Fibroblast of pulmonary artery (primary cell): ENCODE data around the gene TCAP.

Experiments used
- DNase-seq: peaks from one replicate; pipeline ENCODE4 v3.0.0-alpha.2; 2010; ENCODE audit warnings: low read depth
- H3K4me3 ChIP-seq: replicated peaks from 2 replicates; pipeline ENCODE4 v1.5.1; 2011; ENCODE audit warnings: low read depth, mild to moderate bottlenecking, control low read depth, low read length, moderate library complexity
- CTCF ChIP-seq: IDR thresholded peaks from 2 replicates; pipeline ENCODE4 v1.5.1; 2011; ENCODE audit warnings: mild to moderate bottlenecking, control low read depth, low read length, inconsistent platforms; ENCODE audit errors: missing control alignments

TCAP gene

DNA sequence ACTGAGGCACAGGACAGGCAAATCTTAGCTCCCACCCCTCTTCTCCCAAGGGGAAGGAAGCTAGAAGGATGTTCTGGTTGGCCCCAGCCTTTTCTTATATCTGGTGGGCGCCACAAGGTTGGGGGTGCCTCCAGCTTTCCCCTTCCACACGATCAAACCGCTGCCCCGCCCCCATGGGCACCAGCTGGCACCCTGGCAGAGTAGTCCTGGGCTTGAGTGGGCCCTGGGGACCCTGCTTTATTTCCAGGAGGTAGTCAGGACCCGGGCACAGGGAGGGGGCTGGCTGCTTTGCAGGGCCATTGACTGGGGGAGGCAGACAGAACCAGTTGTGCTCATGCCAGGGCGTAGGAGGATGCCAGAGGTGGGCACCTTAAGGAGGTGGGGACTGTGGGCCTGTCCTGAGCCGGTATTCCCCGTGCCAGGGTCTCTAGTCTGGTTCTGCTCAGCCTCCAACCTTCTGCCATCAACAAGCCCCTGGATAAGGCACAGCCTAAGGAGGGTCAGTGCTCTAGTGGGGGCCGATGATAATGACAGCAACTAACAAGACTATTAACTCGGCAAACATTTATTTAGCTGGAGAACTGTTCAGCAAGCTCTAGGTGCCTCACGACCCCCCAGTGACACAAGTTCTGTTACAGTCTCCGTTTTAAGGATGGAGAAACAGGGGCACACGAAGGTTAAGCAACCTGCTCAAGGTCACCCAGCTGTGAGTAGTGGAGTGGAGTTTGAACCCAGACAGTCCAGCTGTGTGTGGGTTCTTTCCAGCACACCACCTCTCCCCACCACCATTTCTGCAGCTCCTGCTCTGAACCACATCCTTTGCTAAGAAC, 46.0 kb upstream of the TCAP start:
- no peak for DNase-seq
- no peak for TF ChIP-seq CTCF
- no peak overlapping the region for H3K4me3 ChIP-seq

GRCh38 chr17:39619786-39620101, 45.4 kb upstream of the TCAP start:
- DNase-seq = no peak
- no peak for TF ChIP-seq CTCF
- H3K4me3 ChIP-seq = no peak overlapping the region

DNA sequence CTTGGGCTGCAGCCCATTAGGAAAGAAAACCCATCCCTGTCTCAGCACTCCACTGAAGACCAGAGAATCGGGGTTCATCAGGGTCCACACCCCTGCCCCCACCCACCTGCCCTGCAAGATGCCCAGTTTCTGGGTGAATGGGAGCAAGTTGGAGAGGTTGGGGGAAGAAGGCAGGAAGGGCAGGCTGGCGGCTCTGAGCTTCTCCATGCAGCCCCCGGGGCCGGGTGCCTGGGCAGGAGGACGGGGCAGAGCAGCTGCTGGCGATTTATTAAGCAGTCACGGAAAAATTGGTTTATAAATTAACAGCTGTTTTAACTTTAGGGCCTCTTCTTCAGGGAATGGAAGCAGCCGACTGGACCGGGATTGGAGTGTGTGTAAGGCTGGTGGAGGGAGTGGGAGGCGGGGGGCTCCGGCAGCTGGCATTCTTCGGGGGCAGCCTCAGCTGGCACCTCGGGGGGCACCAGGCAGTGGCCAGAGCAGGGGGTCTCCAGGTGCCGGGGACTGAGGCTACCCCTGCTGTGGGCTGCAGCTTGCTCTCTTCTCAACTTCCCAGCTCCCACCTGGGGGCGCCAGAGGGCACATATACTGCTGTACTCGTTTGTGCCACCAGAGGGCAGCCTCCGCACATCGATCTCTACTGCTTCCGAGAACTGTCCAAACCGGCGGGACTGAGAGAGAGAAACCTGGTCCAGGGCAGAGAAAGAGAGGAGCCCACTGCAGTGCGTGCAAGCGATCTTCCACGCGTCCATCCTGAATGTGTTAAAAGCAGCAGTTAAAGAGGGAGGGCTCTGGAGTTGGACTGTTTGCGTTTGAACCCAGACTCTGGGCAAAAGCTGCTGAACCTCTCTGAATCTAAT, 43.4 kb upstream of the TCAP start:
- H3K4me3 ChIP-seq = no peak overlapping the region
- no peak for TF ChIP-seq CTCF
- DNase-seq = peak; percentile 81

GRCh38 chr17:39622380-39623006, 42.7 kb upstream of the TCAP start:
- TF ChIP-seq CTCF = no peak

DNA sequence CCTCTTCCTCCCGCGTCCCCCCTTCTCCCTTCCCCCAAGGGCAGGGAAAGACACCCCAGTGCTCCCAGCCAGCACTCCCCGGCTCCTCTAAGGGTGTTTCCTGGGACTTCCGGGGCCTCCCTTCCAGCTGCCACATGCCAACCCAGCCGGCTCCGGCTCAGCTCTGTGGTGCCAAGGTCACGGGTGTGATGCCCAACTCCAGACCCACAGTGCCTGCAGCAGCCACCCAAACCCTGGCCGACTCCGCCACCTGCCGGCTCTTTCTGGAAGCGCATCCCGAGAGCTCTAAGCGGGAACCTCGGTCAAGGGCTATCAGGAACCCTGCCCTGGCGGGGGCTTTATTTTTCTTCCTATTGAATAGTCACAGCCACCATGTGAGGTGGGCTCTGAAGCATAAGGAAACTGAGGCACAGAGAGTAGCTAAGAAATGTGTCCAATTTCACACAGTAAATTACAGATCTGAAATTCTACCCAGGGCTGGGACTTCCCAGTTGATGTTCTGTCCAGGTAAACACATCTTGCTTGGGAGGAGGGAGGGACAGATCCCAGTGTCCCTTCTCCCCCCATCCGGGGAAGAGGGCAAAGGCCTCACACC, 41.7 kb upstream of the TCAP start:
- H3K4me3 ChIP-seq = no peak overlapping the region
- peak; percentile 93 for TF ChIP-seq CTCF
- peak; percentile 61 for DNase-seq

More at GRCh38 chr17:39622380-39623006, 42.7 kb upstream of the TCAP start:
- no peak for DNase-seq
- no peak overlapping the region for H3K4me3 ChIP-seq

GRCh38 chr17:39624313-39624712, 40.8 kb upstream of the TCAP start:
- DNase-seq = no peak
- no peak overlapping the region for H3K4me3 ChIP-seq
- no peak for TF ChIP-seq CTCF
